Common myeloid progenitor, CD34-positive (primary cell): ENCODE measurements around the gene GUK1.

Source experiments
- CTCF ChIA-PET: fragments of 350-600 bp; sonication (Branson Sonifier 250); formaldehyde crosslinking; loops from one replicate; lab custom pipeline; 2021; ENCODE audit warnings: antibody characterized with exemption; lab: Charles Lee
- POLR2A ChIA-PET: fragments of 350-600 bp; sonication (Branson Sonifier 250); formaldehyde crosslinking; loops from one replicate; lab custom pipeline; 2021; ENCODE audit warnings: antibody characterized with exemption; lab: Charles Lee
- DNase-seq, 3 donors: peaks; one replicate each; pipeline versions ENCODE4 v3.0.0 to v3.0.0-alpha.2; 2013
- H3K27ac ChIP-seq, 2 experiments: 1 replicate in 1 of 2; 2 replicates in 1 of 2; pipeline ENCODE4 v1.7.0; 2013; ENCODE audit warnings: inconsistent platforms in 2 of 2, low read length in 2 of 2, mild to moderate bottlenecking in 2 of 2, low read depth in 1 of 2, moderate library complexity in 1 of 2; ENCODE audit not compliant: severe bottlenecking in 2 of 2, insufficient read depth in 1 of 2, poor library complexity in 1 of 2
- H3K27me3 ChIP-seq, 5 experiments: replicated peaks in 2 of 5; 1 replicate in 3 of 5; 2 replicates in 2 of 5; pipeline versions ENCODE4 v1.6.1 to v1.7.0; 2013; ENCODE audit warnings: low read length in 4 of 5, mild to moderate bottlenecking in 2 of 5, moderate library complexity in 2 of 5, inconsistent platforms in 1 of 5; ENCODE audit not compliant: insufficient read depth in 5 of 5, control insufficient read depth in 4 of 5
- H3K36me3 ChIP-seq, 4 experiments: 1 replicate in 2 of 4; 2 replicates in 2 of 4; pipeline versions ENCODE4 v1.6.1 to v1.7.0; 2013; ENCODE audit warnings: low read length in 3 of 4, control low read depth in 1 of 4, mild to moderate bottlenecking in 1 of 4; ENCODE audit not compliant: control insufficient read depth in 4 of 4, insufficient read depth in 4 of 4
- H3K4me1 ChIP-seq, 4 experiments: 1 replicate in 3 of 4; 2 replicates in 1 of 4; pipeline versions ENCODE4 v1.6.1 to v1.7.1; 2013; ENCODE audit warnings: low read length in 3 of 4, mild to moderate bottlenecking in 3 of 4, control low read depth in 1 of 4, inconsistent platforms in 1 of 4, moderate library complexity in 1 of 4; ENCODE audit not compliant: control insufficient read depth in 4 of 4, insufficient read depth in 4 of 4; ENCODE audit errors: control extremely low read depth in 1 of 4
- H3K4me3 ChIP-seq, 7 experiments: 1 replicate in 4 of 7; 2 replicates in 3 of 7; pipeline versions ENCODE4 v1.5.1 to v1.7.0; 2013; ENCODE audit warnings: mild to moderate bottlenecking in 7 of 7, low read length in 6 of 7, moderate library complexity in 6 of 7, inconsistent platforms in 2 of 7, low read depth in 2 of 7, control low read depth in 1 of 7; ENCODE audit not compliant: insufficient read depth in 4 of 7, control insufficient read depth in 1 of 7; ENCODE audit errors: extremely low read depth in 1 of 7
- H3K9me3 ChIP-seq, 5 experiments: 1 replicate in 4 of 5; 2 replicates in 1 of 5; pipeline versions ENCODE4 v1.6.1 to v1.7.1; 2013; ENCODE audit warnings: low read length in 4 of 5, mild to moderate bottlenecking in 2 of 5, inconsistent platforms in 1 of 5, low read depth in 1 of 5, moderate library complexity in 1 of 5; ENCODE audit not compliant: control insufficient read depth in 4 of 5, insufficient read depth in 2 of 5; ENCODE audit errors: control extremely low read depth in 1 of 5
- WGBS: methylation state at CpG from one replicate; pipeline ENCODE4 v1.1.5; 2013; ENCODE audit not compliant: insufficient coverage; 5-methylcytosine and 5-hydroxymethylcytosine counted together

GUK1 gene

GRCh38 chr1:228104526-228105269 lies 35.4 kb upstream of the GUK1 start:
- Histone ChIP-seq H3K4me3 (peak overlapping the region in 1 of 7 experiments; percentile 77), H3K27me3 (no peaks in the 10 kb centered on the region), H3K27ac (no peak overlapping the region), H3K4me1 (peaks cover 13 to 49% (median 31%) of the 10 kb centered on the region in 4 experiments), H3K9me3 (no peaks in the 10 kb centered on the region), H3K36me3 (peaks cover 2 to 46% (median 30%) of the 10 kb centered on the region in 4 experiments)
- 91% methylated on average over 7 of the region's 7 CpGs for WGBS
- no peak for DNase-seq
- CTCF ChIA-PET: interaction anchor here (1.0 to 1.3 kb wide), 2 partner anchors 62 to 100 kb away, joined by 3 to 4 read pairs; no protein-coding TSS in a partner anchor
- POLR2A ChIA-PET: interaction anchor here (0.7 kb wide), 1 partner anchor 20 kb away, joined by 3 read pairs; no protein-coding TSS in a partner anchor

- WGBS: 95% methylated on average over 5 of the region's 9 CpGs
- H3K4me3 ChIP-seq: no peak overlapping the region
- peaks cover 13 to 54% (median 37%) of the 10 kb centered on the region in 4 experiments for H3K4me1 ChIP-seq
- H3K27me3 ChIP-seq: no peaks in the 10 kb centered on the region
- ChIA-PET CTCF (interaction anchor here (0.9 to 2.0 kb wide), 2 partner anchors 14 to 31 kb away, joined by 3 to 7 read pairs; no protein-coding TSS in a partner anchor), POLR2A (interaction anchor here (0.7 kb wide), 1 partner anchor 21 kb away, joined by 3 read pairs; no protein-coding TSS in a partner anchor)
- no peak for DNase-seq
- no peaks in the 10 kb centered on the region for H3K9me3 ChIP-seq
- H3K27ac ChIP-seq: no peak overlapping the region
- peaks cover 0 to 41% (median 26%) of the 10 kb centered on the region in 4 experiments for H3K36me3 ChIP-seq
Observed at GRCh38 chr1:228105270-228105995, 34.6 kb upstream of the GUK1 start.

- CTCF ChIA-PET: interaction anchor here (0.9 to 2.0 kb wide), 5 partner anchors 13 to 61 kb away, joined by 3 to 7 read pairs (median 3); no protein-coding TSS in a partner anchor
- POLR2A ChIA-PET: interaction anchor here (1.0 kb wide), 1 partner anchor 33 kb away, joined by 3 read pairs; no protein-coding TSS in a partner anchor
- DNase-seq: no peak
- H3K36me3 ChIP-seq: peaks cover 0 to 34% (median 22%) of the 10 kb centered on the region in 4 experiments
- no peak overlapping the region for H3K4me3 ChIP-seq
- no peaks in the 10 kb centered on the region for H3K9me3 ChIP-seq
- H3K4me1 ChIP-seq: peaks cover 13 to 51% (median 37%) of the 10 kb centered on the region in 4 experiments
- H3K27me3 ChIP-seq: no peaks in the 10 kb centered on the region
- H3K27ac ChIP-seq: no peak overlapping the region
- WGBS: over 99% methylated on average over 8 of the region's 8 CpGs
Observed at GRCh38 chr1:228105996-228106799, 33.9 kb upstream of the GUK1 start.

- POLR2A ChIA-PET: interaction anchor here (1.0 kb wide), 1 partner anchor 33 kb away, joined by 3 read pairs; no protein-coding TSS in a partner anchor
- no peak overlapping the region for H3K4me3 ChIP-seq
- DNase-seq: no peak
- peaks cover 0 to 31% (median 21%) of the 10 kb centered on the region in 4 experiments for H3K36me3 ChIP-seq
- H3K9me3 ChIP-seq: no peaks in the 10 kb centered on the region
- CTCF ChIA-PET: interaction anchor here (0.9 to 2.0 kb wide), 4 partner anchors 12 to 60 kb away, joined by 3 to 7 read pairs (median 3); no protein-coding TSS in a partner anchor
- WGBS: 93% methylated on average over 8 of the region's 9 CpGs
- H3K27me3 ChIP-seq: no peaks in the 10 kb centered on the region
- H3K27ac ChIP-seq: no peak overlapping the region
- H3K4me1 ChIP-seq: peaks cover 13 to 46% (median 33%) of the 10 kb centered on the region in 4 experiments
Observed at GRCh38 chr1:228106800-228107054, 33.4 kb upstream of the GUK1 start.

- 95% methylated on average over 18 of the region's 19 CpGs for WGBS
Observed at GRCh38 chr1:228107636-228108035, 32.4 kb upstream of the GUK1 start.

GRCh38 chr1:228108055-228108690 lies 31.9 kb upstream of the GUK1 start:
- H3K27me3 ChIP-seq: no peaks in the 10 kb centered on the region
- POLR2A ChIA-PET: no interaction called here
- peak overlapping the region; percentile 87 to 99 (median 95) for H3K4me3 ChIP-seq
- 51% methylated on average over 6 of the region's 11 CpGs for WGBS
- peaks cover 13 to 38% (median 26%) of the 10 kb centered on the region in 4 experiments for H3K4me1 ChIP-seq
- H3K36me3 ChIP-seq: peaks cover 0 to 31% (median 21%) of the 10 kb centered on the region in 4 experiments
- H3K9me3 ChIP-seq: no peaks in the 10 kb centered on the region
- no peak for DNase-seq
- CTCF ChIA-PET: interaction anchor here (1.1 kb wide), 1 partner anchor 109 kb away, joined by 3 read pairs; no protein-coding TSS in a partner anchor
- peak overlapping the region; percentile 58 to 89 for H3K27ac ChIP-seq

More at GRCh38 chr1:228107636-228108035, 32.4 kb upstream of the GUK1 start:
- POLR2A ChIA-PET: interaction anchor here (1.0 kb wide), 1 partner anchor 32 kb away, joined by 3 read pairs; no protein-coding TSS in a partner anchor
- CTCF ChIA-PET: interaction anchor here (1.1 to 1.4 kb wide), 2 partner anchors 18 to 108 kb away, joined by 3 read pairs; no protein-coding TSS in a partner anchor
- H3K27ac ChIP-seq: no peak overlapping the region
- peaks cover 0 to 31% (median 21%) of the 10 kb centered on the region in 4 experiments for H3K36me3 ChIP-seq
- no peaks in the 10 kb centered on the region for H3K9me3 ChIP-seq
- H3K4me1 ChIP-seq: peaks cover 13 to 38% (median 26%) of the 10 kb centered on the region in 4 experiments
- H3K27me3 ChIP-seq: no peaks in the 10 kb centered on the region
- H3K4me3 ChIP-seq: peak overlapping the region in 2 of 7 experiments; percentile 96 to 99
- DNase-seq: no peak
